ENCODE measurements around the gene L1TD1. TPM values are rescaled to one million over a fixed set of nuclear protein-coding genes. Genes with fewer than 3 reads are reported as not detected.
"Not testable (repeated sequence)": the region's sequence is repeated elsewhere in the genome, so short reads cannot be mapped to it uniquely, and the experiment has no call there.

L1TD1 gene
- total and polyA plus RNA-seq, 4 donors, result 0.28 to 2.0 (median 0.61) TPM

DNA sequence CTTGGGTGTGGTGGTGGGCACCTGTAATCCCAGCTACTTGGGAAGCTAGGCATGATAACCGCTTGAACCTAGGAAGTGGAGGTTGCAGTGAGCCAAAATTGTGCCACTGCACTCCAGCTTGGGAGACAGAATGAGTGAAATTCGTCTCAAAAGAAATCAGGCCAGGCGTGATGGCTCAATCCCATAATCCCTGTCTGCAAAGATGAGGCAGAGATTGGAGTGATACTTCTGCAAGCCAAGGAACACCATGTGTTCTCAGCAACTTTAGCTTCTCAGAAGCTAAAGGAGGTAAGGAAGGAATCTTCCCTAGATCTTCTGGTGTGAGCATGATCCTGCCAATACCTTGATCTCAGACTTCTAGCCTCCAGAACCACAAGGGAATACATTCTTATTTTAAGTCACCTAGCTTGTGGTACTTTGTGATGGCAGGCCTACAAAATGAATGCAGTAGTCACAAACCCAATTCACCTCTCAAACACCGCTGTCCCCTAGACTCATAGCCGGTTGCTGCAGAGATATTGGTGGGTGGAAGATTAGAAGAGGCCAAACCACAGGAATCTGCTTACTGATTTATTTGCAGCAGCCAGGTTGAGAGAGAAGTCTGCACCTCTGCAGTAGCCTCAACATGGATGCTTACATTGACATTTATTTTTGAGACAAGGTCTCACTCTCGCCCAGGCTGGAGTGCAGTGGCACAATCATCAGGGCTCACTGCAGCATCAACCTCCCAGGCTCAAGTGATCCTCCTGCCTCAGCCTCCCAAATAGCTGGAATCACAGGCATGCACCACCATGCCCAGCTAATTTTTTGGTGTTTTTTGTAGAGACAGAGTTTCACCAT is 18.6 kb downstream of the L1TD1 start:
- Histone ChIP-seq H3K9ac (ENCODE audit: insufficient read depth in 1 of 2, low read length in 2 of 2) (no peak overlapping the region), H3K9me3 (ENCODE audit: control insufficient read depth in 4 of 4, insufficient read depth in 3 of 4, low read length in 3 of 4) (peaks cover 0 to 8% (median 5%) of the 10 kb centered on the region in 4 donors), H3K27me3 (ENCODE audit: control insufficient read depth in 3 of 3, insufficient read depth in 3 of 3, low read length in 2 of 3) (no peaks in the 10 kb centered on the region), H3K36me3 (ENCODE audit: control insufficient read depth in 4 of 4, insufficient read depth in 4 of 4, low read length in 4 of 4) (peaks cover 0 to 19% (median 5%) of the 10 kb centered on the region in 4 donors), H3K4me1 (ENCODE audit: control insufficient read depth in 5 of 5, insufficient read depth in 5 of 5, low read length in 5 of 5) (no peaks in the 10 kb centered on the region), H3K27ac (ENCODE audit: low read depth in 1 of 2, low read length in 1 of 2) (no peak overlapping the region), H3K4me3 (no peak overlapping the region)
- ATAC-seq (ENCODE audit: insufficient read depth, low FRiP score), result no peak
- TF ChIP-seq, protein P1, sequence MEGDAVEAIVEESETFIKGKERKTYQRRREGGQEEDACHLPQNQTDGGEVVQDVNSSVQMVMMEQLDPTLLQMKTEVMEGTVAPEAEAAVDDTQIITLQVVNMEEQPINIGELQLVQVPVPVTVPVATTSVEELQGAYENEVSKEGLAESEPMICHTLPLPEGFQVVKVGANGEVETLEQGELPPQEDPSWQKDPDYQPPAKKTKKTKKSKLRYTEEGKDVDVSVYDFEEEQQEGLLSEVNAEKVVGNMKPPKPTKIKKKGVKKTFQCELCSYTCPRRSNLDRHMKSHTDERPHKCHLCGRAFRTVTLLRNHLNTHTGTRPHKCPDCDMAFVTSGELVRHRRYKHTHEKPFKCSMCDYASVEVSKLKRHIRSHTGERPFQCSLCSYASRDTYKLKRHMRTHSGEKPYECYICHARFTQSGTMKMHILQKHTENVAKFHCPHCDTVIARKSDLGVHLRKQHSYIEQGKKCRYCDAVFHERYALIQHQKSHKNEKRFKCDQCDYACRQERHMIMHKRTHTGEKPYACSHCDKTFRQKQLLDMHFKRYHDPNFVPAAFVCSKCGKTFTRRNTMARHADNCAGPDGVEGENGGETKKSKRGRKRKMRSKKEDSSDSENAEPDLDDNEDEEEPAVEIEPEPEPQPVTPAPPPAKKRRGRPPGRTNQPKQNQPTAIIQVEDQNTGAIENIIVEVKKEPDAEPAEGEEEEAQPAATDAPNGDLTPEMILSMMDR (IDR thresholded peaks at IDR 0.05; ENCODE audit: control extremely low read depth, extremely low read depth), result no peak
- no peak for DNase-seq
- 67 to 82% methylated on average over 6 of the region's 6 CpGs for WGBS, 2 donors

DNA sequence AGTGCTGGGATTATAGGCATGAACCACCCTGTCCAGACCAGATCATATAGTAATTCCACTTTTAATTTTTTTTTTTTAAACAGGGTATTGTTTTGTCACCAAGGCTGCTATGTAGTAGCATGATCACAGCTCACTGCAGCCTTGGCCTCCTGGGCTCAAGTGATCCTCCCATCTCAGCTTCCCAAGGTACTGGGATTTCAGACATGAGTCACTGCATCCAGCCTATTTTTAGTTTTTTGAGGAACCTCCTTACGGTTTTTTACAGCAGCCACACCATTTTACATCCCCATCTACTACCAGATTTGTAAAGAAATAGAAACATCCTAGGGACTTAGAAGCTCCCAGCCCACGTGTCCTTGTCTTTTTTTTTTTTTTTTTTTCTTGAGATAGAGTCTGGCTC is 24.0 kb downstream of the L1TD1 start:
- Histone ChIP-seq H3K9ac (ENCODE audit: insufficient read depth in 1 of 2, low read length in 2 of 2) (no peak overlapping the region), H3K27ac (ENCODE audit: low read depth in 1 of 2, low read length in 1 of 2) (no peak overlapping the region), H3K4me3 (no peak overlapping the region), H3K27me3 (ENCODE audit: control insufficient read depth in 3 of 3, insufficient read depth in 3 of 3, low read length in 2 of 3) (no peaks in the 10 kb centered on the region), H3K36me3 (ENCODE audit: control insufficient read depth in 4 of 4, insufficient read depth in 4 of 4, low read length in 4 of 4) (no peaks in the 10 kb centered on the region), H3K4me1 (ENCODE audit: control insufficient read depth in 5 of 5, insufficient read depth in 5 of 5, low read length in 5 of 5) (no peaks in the 10 kb centered on the region), H3K9me3 (ENCODE audit: control insufficient read depth in 4 of 4, insufficient read depth in 3 of 4, low read length in 3 of 4) (no peaks in the 10 kb centered on the region)
- TF ChIP-seq, protein P1 (IDR thresholded peaks at IDR 0.05; ENCODE audit: control extremely low read depth, extremely low read depth), result no peak
- 67 to 75% methylated on average over 2 of the region's 2 CpGs for WGBS, 2 donors
- ATAC-seq (ENCODE audit: insufficient read depth, low FRiP score) (no peak), DNase-seq (no peak)

DNA sequence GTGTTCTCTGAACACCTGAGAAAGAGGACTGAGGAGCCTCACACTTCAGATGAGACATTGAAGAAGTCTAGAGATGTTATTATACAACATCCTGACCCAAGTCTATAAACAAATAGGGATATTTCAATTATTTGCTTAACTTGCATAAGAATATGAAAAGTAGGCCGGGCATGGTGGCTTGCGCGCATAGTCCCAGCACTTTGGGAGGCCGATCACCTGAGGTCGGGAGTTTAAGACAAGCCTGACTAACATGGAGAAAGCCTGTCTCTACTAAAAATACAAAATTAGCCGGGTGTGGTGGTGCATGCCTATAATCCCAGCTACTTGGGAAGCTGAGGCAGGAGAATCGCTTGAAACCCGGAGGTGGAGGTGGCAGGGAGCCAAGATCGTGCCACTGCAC is 25.8 kb downstream of the L1TD1 start:
- not testable (repeated sequence) for ATAC-seq (ENCODE audit: insufficient read depth, low FRiP score); H3K4me1 ChIP-seq (ENCODE audit: control insufficient read depth in 5 of 5, insufficient read depth in 5 of 5, low read length in 5 of 5); H3K27me3 ChIP-seq (ENCODE audit: control insufficient read depth in 3 of 3, insufficient read depth in 3 of 3, low read length in 2 of 3); H3K36me3 ChIP-seq (ENCODE audit: control insufficient read depth in 4 of 4, insufficient read depth in 4 of 4, low read length in 4 of 4); H3K4me3 ChIP-seq; DNase-seq; H3K9me3 ChIP-seq (ENCODE audit: control insufficient read depth in 4 of 4, insufficient read depth in 3 of 4, low read length in 3 of 4); H3K9ac ChIP-seq (ENCODE audit: insufficient read depth in 1 of 2, low read length in 2 of 2); H3K27ac ChIP-seq (ENCODE audit: low read depth in 1 of 2, low read length in 1 of 2)
- WGBS, 2 donors, result 93 to 96% methylated on average over 9 of the region's 9 CpGs

DNA sequence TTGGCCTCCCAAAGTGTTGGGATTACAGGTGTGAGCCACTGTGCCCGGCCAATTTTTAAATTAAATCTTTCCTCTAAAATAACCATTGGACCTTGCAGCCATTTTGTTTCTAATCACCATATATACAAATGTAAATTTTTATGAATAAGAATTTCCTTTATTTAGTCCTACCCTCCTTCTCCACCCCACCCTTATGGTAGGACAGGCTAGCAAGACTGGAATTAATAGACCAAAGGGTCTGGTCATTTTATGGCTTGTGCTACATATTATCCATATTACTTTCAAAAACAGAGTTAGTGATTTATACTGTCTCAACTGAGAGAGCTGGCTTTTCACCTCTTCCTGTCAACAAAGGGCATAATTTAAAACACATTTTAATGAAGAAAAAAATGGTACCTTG is 26.5 kb downstream of the L1TD1 start:
- TF ChIP-seq, protein P1 (IDR thresholded peaks at IDR 0.05; ENCODE audit: control extremely low read depth, extremely low read depth), result no peak
- Histone ChIP-seq H3K9ac (ENCODE audit: insufficient read depth in 1 of 2, low read length in 2 of 2) (no peak overlapping the region), H3K36me3 (ENCODE audit: control insufficient read depth in 4 of 4, insufficient read depth in 4 of 4, low read length in 4 of 4) (no peaks in the 10 kb centered on the region), H3K4me3 (no peak overlapping the region), H3K9me3 (ENCODE audit: control insufficient read depth in 4 of 4, insufficient read depth in 3 of 4, low read length in 3 of 4) (no peaks in the 10 kb centered on the region), H3K4me1 (ENCODE audit: control insufficient read depth in 5 of 5, insufficient read depth in 5 of 5, low read length in 5 of 5) (no peaks in the 10 kb centered on the region), H3K27ac (ENCODE audit: low read depth in 1 of 2, low read length in 1 of 2) (no peak overlapping the region), H3K27me3 (ENCODE audit: control insufficient read depth in 3 of 3, insufficient read depth in 3 of 3, low read length in 2 of 3) (no peaks in the 10 kb centered on the region)
- 94 to 97% methylated on average over 1 of the region's 1 CpG for WGBS, 2 donors
- ATAC-seq (ENCODE audit: insufficient read depth, low FRiP score), result no peak
- no peak for DNase-seq

All from lung (tissue), 12 donors.